ENCODE results near the gene ITGAL.
"Not testable (repeated sequence)": the region's sequence is repeated elsewhere in the genome, so short reads cannot be mapped to it uniquely, and the experiment has no call there.

ITGAL gene

DNA sequence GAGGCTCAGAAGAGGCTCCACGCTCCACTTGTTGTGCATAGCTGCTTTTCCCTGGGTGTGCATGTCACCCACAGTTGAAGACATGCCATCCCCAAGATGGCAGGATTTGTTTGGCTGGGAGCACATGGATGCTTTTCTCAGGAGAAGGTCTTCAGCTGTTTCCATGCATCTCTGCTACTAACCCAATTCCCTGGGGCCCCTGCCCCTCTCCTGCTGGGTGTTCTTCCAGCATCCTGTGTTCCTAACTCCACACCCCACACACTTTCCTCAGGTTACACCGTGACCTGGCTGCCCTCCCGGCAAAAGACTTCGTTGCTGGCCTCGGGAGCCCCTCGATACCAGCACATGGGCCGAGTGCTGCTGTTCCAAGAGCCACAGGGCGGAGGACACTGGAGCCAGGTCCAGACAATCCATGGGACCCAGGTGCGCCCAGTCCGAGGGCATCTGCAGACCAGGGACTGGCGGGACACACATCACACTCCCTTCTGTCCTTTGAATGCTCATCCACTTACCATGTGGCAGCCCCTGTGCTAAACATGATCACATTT lies 21.5 kb downstream of the ITGAL start:
- no peak for DNase-seq

DNA sequence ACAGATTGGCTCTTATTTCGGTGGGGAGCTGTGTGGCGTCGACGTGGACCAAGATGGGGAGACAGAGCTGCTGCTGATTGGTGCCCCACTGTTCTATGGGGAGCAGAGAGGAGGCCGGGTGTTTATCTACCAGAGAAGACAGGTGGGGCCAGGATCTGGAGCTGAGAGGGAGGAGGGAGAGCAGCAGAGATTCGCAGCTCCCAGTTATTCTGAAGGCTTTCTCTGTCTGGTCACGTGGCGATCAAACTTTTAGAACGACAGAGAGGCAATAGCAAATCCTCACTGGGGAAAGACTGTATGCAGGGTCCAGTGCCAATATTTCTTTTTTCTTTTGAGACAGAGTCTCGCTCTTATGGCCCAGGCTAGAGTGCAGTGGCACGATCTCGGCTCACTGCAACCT lies 22.2 kb downstream of the ITGAL start:
- DNase-seq = no peak

DNA sequence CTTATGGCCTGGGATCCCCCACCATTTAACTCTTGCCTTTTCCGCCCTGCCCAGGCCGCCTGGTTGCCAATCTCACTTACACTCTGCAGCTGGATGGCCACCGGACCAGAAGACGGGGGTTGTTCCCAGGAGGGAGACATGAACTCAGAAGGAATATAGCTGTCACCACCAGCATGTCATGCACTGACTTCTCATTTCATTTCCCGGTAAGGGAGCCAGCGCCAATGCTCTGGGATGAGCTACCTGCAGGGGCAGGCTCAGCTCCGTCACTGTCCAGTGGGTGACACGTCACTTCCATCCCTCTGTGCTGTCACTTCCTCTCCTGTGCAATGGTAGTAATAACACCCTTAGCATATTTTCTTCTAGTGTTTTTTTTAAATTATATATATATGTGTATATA lies 26.7 kb downstream of the ITGAL start:
- DNase-seq = no peak

DNA sequence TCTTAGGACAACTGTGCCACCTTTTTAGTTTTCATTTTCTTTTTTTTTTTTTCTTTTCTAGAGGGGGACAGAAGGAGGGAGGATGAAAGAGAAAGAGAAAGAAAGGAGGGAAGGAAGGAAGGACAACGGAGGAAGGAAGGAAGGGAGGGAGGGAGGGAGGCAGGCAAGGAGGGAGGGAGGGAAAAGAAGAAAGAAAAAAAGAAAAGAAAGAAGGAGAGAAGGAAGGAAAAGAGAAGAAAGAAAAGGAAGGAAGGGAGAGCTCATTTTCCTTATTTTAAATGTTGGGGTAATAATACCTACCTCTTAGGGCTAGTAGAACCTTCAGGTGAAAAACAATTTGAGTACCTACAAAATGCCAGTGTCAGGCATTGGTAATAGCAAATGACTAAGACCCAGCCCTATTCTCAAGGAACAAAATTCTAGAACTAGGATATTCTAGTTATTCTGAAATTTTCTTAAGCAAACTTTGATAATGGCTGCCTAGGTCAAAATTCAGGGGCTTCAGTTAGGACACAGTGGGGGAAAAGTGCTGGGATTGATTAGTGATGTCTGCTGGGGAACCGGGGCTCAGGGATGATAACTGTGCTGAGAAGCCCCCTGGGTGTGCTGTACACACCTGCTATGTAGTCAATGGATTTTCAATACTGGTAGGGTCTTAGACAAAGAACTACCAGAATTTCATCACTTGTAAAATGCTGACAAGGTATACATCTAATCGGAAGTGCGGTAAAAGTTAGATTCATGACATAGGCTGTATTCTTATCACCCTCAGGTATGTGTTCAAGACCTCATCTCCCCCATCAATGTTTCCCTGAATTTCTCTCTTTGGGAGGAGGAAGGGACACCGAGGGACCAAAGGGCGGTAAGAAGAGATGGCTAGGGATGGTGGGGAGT lies 31.1 kb downstream of the ITGAL start:
- no peak for DNase-seq

DNA sequence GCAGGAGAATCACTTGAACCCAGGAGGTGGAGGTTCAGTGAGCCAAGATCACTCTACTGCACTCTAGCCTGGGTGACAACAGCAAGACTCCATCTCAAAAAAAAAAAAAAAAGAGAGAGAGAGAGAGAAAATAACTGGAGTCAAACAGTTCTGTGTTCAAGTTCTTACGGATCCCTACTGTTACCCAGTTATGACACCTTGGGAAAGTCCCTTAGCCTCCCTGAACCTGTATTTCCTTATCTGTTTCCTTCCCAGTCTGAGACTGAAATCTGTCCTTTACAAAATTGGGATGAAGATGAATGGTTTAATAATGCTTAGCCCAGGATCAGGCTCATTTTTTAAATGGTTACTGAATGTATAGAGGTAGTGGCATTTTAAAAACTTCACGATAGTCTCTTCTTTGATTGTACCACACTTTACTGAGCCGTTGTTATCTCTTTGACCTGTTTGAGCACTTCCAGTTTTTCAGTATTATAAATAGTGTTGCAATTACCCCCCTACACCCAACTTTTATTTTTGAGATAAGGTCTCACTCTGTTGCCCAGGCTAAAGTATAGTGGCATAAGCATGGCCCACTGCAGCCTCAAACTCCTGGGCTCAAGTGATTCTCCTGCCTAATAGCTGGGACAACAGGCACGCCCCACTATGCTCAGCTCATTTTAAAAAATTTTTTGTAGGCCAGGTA lies 36.7 kb downstream of the ITGAL start:
- no peak for DNase-seq

DNA sequence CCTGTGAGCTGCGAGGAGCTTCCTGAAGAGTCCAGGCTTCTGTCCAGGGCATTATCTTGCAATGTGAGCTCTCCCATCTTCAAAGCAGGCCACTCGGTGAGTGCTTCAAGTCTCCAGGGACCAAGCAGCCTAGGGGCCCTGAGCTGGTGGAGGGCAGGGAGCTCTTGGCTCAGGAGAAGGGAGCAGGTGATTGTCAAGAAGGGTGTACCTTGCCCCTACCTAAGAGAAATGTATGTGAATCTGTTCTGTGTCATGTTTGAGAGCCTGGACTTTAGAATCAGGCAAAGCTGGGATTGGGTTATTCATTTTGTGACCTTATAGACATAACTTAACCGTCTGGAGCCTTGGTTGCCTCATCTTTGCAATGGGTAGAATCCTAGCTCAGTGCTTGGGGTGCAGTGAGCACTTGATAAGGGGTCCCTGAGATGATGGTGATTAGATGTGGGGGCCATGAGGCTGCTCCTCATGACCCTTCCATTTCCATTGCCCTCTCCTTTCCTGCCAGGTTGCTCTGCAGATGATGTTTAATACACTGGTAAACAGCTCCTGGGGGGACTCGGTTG lies 37.9 kb downstream of the ITGAL start:
- no peak for DNase-seq

DNA sequence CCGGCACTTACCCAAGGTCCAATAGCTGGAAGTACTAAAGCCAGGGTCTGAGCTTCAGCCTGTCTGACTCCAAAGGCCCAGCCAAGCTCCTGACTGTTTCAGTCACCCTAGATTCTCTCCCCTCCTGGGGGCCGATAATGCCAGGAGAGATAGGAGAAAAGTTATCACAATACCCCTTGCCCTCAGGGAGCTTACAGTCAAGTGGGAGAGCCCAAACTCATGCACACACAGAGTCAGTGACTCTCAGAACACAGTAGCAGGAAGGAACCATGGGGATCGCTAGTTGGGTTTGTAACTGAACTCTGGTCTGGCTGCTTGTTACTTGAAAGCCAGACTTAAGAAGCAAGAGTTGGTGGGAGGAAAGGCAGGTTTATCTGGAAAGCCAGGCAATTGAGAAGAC lies 39.0 kb downstream of the ITGAL start:
- DNase-seq = no peak

DNA sequence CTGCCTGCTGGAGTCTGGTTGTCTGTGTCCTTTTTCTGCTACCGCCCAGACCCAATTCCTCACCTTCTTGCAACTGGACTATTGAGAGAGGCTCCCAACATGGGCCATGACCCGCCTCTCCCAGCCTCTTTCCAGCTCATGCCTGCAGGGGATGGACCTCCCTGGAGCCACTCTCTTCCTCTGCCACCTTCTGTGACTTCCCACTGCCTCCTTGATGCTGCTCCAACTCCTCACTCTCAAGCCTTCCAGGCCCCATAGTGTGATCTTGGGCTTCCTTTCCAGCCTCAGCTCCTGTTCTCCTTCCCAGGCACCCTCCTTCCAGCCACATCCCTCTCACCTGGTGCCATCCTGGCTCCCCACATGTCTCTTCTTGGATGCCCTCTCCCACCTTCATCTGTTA lies 42.7 kb downstream of the ITGAL start:
- DNase-seq = no peak

DNA sequence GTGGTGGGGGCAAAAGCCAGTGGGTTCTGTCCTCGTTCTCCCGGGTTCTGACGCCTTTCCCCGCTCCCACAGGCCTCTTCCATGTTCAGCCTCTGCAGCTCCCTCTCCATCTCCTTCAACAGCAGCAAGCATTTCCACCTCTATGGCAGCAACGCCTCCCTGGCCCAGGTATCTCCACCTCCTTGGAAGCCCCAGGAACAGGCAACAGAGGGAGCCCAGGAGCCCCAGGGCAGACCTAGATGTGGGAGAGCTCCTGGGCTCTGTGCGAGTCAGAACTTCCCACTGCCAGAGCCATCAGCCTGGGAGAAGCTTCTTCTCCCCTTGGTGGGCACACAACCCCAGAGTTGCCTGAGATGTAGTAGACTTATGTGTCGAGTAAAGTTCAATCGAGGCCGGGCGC lies 46.0 kb downstream of the ITGAL start:
- DNase-seq = no peak

DNA sequence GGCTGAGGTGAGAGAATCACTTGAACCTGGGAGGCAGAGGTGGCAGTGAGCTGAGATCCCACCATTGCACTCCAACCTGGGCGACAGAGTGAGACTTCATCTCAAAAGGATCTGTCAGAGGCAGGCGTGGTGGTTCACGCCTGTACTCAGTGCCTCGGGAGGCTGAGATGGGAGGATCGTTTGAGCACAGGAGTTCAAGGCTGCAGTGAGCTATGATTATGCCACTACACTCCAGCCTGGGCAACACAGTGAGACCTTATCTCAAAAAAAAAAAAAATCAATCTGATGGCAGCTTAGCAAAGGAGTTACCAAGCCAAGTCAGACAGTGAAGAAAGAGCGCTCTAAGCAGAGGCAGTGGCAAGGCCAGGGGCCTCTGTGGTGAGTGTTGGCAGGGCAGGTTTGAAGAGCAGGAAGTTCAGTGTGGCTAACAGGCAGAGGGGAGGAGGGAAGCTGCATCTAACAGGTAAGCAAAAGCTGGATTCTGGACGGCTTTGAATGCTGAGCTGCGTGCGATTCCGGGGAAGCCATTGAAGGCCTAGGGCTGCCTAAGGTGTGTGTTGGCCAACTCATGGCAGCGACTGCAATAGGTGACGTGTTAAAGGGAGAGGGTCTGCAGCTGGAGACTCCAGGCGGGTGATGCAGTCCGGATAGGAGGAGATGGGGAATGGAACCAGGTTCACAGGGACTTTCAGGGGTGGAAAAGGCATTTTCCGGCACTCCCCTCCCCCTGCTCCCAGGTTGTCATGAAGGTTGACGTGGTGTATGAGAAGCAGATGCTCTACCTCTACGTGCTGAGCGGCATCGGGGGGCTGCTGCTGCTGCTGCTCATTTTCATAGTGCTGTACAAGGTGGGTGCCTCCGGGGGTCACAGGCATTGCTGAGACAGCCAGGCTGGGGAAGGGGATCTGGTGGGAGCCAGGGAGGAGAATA lies 46.8 kb downstream of the ITGAL start:
- no peak for DNase-seq

DNA sequence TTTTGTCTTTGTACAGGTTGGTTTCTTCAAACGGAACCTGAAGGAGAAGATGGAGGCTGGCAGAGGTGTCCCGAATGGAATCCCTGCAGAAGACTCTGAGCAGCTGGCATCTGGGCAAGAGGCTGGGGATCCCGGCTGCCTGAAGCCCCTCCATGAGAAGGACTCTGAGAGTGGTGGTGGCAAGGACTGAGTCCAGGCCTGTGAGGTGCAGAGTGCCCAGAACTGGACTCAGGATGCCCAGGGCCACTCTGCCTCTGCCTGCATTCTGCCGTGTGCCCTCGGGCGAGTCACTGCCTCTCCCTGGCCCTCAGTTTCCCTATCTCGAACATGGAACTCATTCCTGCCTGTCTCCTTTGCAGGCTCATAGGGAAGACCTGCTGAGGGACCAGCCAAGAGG lies 48.9 kb downstream of the ITGAL start:
- DNase-seq = no peak

DNA sequence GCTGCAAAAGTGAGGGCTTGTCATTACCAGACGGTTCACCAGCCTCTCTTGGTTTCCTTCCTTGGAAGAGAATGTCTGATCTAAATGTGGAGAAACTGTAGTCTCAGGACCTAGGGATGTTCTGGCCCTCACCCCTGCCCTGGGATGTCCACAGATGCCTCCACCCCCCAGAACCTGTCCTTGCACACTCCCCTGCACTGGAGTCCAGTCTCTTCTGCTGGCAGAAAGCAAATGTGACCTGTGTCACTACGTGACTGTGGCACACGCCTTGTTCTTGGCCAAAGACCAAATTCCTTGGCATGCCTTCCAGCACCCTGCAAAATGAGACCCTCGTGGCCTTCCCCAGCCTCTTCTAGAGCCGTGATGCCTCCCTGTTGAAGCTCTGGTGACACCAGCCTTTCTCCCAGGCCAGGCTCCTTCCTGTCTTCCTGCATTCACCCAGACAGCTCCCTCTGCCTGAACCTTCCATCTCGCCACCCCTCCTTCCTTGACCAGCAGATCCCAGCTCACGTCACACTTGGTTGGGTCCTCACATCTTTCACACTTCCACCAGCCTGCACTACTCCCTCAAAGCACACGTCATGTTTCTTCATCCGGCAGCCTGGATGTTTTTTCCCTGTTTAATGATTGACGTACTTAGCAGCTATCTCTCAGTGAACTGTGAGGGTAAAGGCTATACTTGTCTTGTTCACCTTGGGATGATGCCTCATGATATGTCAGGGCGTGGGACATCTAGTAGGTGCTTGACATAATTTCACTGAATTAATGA lies 49.5 kb downstream of the ITGAL start:
- DNase-seq = no peak

DNA sequence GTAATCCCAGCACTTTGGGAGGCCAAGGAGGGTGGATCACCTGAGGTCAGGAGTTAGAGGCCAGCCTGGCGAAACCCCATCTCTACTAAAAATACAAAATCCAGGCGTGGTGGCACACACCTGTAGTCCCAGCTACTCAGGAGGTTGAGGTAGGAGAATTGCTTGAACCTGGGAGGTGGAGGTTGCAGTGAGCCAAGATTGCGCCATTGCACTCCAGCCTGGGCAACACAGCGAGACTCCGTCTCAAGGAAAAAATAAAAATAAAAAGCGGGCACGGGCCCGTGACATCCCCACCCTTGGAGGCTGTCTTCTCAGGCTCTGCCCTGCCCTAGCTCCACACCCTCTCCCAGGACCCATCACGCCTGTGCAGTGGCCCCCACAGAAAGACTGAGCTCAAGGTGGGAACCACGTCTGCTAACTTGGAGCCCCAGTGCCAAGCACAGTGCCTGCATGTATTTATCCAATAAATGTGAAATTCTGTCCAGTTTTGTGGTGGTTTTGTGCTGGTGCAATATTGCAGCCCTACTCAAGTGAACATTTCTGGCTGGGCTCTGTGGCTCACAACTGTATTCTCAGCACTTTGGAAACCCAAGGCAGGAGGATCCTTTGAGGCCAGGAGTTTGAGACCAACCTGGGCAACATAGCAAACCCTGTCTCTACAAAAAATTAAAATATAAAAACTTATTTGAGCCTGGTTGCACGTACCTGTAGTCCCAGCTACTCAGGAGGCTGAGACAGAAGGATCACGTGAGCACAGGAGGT lies 50.3 kb downstream of the ITGAL start:
- DNase-seq = not testable (repeated sequence)

DNA sequence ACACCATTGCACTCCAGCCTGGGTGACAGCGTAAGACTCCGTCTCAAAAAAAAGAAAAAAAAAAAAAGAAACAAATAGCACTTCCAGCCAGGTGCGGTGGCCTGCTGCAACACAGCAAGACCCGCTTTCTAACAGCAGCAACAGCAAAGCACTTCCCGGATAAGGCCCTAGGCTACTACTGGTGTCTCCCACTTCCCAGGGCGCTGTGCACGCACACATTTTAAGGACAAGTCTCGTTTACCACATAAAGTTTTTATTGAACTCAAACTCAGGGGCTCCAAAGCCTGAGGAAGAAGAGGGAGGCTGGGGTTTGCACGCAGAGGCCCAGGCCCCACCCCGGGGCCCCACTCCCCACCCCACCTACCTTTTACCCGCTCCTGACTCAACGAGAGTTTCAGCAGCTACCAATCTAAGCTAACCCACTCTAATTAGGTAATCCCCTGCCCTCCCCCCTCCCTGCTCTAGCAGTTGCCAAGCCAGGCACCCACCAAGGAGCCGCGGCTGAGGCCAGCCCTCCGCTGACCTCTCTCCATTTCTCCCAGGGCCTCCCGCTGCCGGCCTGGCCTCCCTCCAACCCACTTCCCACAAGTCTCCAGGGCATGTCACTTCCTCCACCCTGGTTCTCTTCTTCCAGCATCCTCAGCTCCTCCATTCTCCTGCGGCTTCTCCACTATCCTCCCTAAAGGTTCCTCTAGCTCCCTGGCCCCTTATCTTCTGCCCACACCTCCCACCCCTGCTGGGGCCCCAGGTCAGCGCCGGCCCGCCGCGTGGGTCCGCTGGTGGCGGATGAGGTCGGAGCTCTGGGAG lies 51.4 kb downstream of the ITGAL start:
- no peak for DNase-seq

DNA sequence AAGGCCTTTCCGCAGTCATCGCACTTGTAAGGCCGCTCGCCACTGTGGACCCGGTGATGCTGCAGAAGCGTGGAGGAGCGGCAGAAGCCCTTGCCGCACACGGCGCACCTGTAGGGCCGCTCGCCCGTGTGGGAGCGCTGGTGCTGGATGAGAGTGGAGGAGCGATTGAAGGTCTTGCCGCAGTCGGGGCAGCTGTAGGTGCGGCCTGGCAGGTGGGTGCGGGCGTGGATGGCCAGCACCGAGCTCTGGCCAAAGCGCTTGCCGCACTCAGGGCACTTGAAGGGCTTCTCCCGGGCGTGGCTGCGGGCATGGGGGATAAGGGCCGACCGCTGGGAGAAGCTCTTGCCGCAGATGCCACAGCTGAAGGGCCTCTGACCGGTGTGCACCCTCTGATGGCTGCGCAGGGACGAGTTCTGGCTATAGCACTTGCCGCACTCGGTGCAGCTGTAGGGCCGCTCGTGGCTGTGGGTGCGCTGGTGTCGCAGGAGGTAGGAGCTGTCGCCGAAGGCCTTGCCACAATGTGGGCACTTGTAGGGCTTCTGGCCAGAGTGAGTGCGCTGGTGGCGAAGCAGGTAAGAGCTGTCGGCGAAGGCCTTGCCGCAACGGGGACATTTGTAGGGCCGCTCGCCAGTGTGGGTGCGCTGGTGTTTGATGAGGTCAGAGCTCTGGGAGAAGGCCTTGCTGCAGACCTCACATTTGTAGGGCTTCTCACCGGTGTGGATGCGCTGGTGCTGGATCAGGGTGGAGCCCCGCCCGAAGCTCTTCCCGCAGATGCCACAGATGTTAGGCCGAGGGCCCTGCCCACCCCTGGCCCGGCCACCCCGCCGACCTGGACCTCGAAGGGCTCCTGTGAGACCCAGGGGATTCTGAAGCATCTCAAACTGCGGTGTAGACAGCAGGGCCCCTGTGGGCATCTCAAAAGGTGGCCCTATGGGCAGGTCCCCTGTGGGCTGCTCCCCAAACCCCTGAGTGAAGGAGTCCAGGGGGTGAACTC lies 52.3 kb downstream of the ITGAL start:
- DNase-seq = no peak

DNA sequence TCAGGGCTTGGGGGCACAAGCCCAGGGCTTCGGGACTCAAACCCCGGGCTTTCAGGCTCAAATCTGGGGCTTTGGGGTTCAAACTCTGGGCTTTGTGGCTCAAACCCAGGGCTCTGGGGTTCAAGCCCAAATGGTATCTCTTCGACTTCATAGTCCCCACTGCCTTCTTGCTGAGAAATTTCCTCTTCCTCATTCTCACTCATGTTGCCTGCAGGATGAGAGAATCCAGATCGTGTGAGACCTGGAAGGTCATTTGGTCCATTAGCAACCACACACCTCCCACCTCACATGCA lies 53.2 kb downstream of the ITGAL start:
- no peak for DNase-seq

DNA sequence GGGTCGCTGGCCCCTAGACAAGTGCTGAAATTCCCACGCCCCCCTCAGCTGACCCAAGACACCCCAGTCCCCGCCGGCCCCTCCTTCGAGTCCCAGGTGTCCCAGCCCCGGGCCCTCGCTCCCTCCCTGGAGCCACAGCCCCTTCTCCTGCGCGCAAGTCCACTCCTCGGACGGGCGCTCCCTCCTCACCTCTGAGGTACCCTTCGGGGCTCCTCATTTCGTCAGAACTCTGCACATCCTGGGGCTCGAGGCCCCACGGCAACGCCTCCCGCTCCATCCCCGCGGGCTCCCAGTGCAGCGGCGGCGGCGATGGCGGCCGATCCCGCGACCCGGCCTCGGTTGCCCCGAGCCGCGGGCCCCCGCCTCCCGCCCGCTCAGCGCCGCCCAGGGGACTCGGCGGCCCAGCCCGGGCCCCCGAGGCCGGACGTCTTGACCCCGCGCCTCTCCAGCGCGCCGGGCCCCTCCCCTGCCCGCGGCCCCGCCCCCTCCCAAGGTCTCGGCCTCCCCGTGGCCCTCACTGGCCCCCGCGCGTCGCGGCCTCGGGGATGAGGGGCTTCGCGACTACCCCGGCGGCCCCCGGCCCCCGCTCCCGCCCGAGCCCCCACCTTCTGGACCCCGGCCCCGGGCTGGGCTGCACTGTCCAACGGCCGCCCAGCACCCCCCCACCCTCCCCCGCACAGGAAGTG lies 53.7 kb downstream of the ITGAL start, which contains the start of gene ZNF768:
TSS of gene ZNF768 (minus strand) at position 430 of the 686 bp plus-strand sequence. CDS start at position 277, 153 bp downstream.
- DNase-seq = peak; percentile 15 to 18

Data from activated CD4-positive, alpha-beta T cell treated with anti-CD3 and anti-CD28 coated beads, Interleukin-2, amount 50 U/mL, for 4 hours (primary cell).